K562 (cell line): ENCODE results near the gene USP13. TPM values are rescaled to one million over a fixed set of nuclear protein-coding genes. Genes with fewer than 3 reads are reported as not detected.

Source experiments
- ATAC-seq: fragments of 200-7000 bp; cut with Tn5 transposase; 3 replicates; pipeline ENCODE4 v1.9.1; 2020; ENCODE audit warnings: moderate library complexity
- BruUV-seq: library from RNA; stranded (reverse); fragments of 400-500 nt; replicated peaks from 2 replicates; lab custom pipeline; 2021; lab: Mats Ljungman, UMichigan
- CTCF ChIA-PET: fragments of 300-600 bp; formaldehyde crosslinking; extraction: SDS; loops from one replicate; lab custom pipeline; 2021; ENCODE audit warnings: low intra/inter-chr PET ratio; lab: Yijun Ruan, JAX
- POLR2A ChIA-PET: fragments of 300-600, 350-650 bp; sonication (Branson Sonifier 250); formaldehyde crosslinking; extraction: SDS; loops from one replicate; lab custom pipeline; 2021; ENCODE audit warnings: antibody characterized with exemption, inconsistent platforms; lab: Yijun Ruan, JAX
- DNase-seq, 4 experiments: peaks; one replicate each; pipeline versions ENCODE4 v3.0.0 to v3.0.0-alpha.2; 2011 to 2018; ENCODE audit warnings: low spot score in 3 of 4, mixed read lengths in 3 of 4; ENCODE audit errors: extremely low read depth in 1 of 4
- FAIRE-seq: peaks from 2 replicates; lab custom pipeline; 2011; peaks lifted over from hg19 to GRCh38; lab: Jason Lieb, UNC
- H2AFZ ChIP-seq: 2 replicates; pipeline ENCODE4 v1.6.0; 2011; ENCODE audit warnings: low read depth, low read length, control low read depth, inconsistent platforms
- H3K27ac ChIP-seq: fragments of 200-600 bp; 3 replicates; pipeline ENCODE4 v1.8.0; 2011; ENCODE audit warnings: low read depth, mild to moderate bottlenecking, control low read depth, inconsistent platforms, low read length, moderate library complexity, mixed read lengths; ENCODE audit errors: extremely low read depth
- H3K27me3 ChIP-seq, 2 experiments: fragments of 300-600 bp in 1 of 2; 2 replicates in 1 of 2; 3 replicates in 1 of 2; pipeline versions ENCODE4 v1.6.0 to v1.8.0; 2011; ENCODE audit warnings: inconsistent platforms in 2 of 2, low read length in 2 of 2, mild to moderate bottlenecking in 1 of 2, mixed read lengths in 1 of 2, moderate library complexity in 1 of 2; ENCODE audit not compliant: control insufficient read depth in 2 of 2, insufficient read depth in 2 of 2
- H3K36me3 ChIP-seq: fragments of 300-600 bp; 3 replicates; pipeline ENCODE4 v1.8.0; 2011; ENCODE audit warnings: mild to moderate bottlenecking, low read length, inconsistent platforms; ENCODE audit not compliant: control insufficient read depth, insufficient read depth
- H3K4me1 ChIP-seq, 2 experiments: fragments of 200-600 bp in 1 of 2; replicated peaks in 1 of 2; 2 replicates in 1 of 2; 3 replicates in 1 of 2; pipeline versions ENCODE4 v1.5.1 to v1.8.0; 2011; ENCODE audit warnings: inconsistent platforms in 2 of 2, low read length in 2 of 2, mild to moderate bottlenecking in 1 of 2, mixed read lengths in 1 of 2, moderate library complexity in 1 of 2; ENCODE audit not compliant: control insufficient read depth in 2 of 2, insufficient read depth in 2 of 2
- H3K4me2 ChIP-seq: 2 replicates; pipeline ENCODE4 v1.6.1; 2011; ENCODE audit warnings: low read length, control low read depth, inconsistent platforms, mixed read lengths; ENCODE audit not compliant: insufficient read depth
- H3K4me3 ChIP-seq: fragments of 200-600 bp; sonication (generic), shearing (Covaris generic); 2 replicates; pipeline ENCODE4 v1.5.1; 2016; ENCODE audit warnings: control low read depth, inconsistent platforms
- H3K79me2 ChIP-seq: fragments of 200-600 bp; 3 replicates; pipeline ENCODE4 v1.8.0; 2011; ENCODE audit warnings: low read length, inconsistent platforms; ENCODE audit not compliant: control insufficient read depth, insufficient read depth
- H3K9ac ChIP-seq, 2 experiments: 2 replicates each; pipeline versions ENCODE4 v1.6.0 to v1.6.1; 2011; ENCODE audit warnings: low read depth in 2 of 2, low read length in 2 of 2, control low read depth in 1 of 2, inconsistent platforms in 1 of 2, mild to moderate bottlenecking in 1 of 2, mixed read lengths in 1 of 2; ENCODE audit not compliant: insufficient read depth in 1 of 2
- H3K9me1 ChIP-seq: one replicate; pipeline ENCODE4 v1.6.0; 2011; ENCODE audit warnings: inconsistent platforms, mild to moderate bottlenecking, low read length, moderate library complexity; ENCODE audit not compliant: control insufficient read depth, insufficient read depth
- H3K9me3 ChIP-seq: replicated peaks from 2 replicates; pipeline ENCODE4 v1.5.1; 2011; ENCODE audit warnings: low read depth, low read length, inconsistent platforms; ENCODE audit not compliant: control insufficient read depth, insufficient read depth
- H4K20me1 ChIP-seq: replicated peaks from 2 replicates; pipeline ENCODE4 v1.6.1; 2011; ENCODE audit warnings: low read length, inconsistent platforms, mixed read lengths; ENCODE audit not compliant: control insufficient read depth, insufficient read depth
- CCAR2 ChIP-seq: fragments of 200-400 bp; formaldehyde crosslinking; IDR thresholded peaks from 2 replicates; pipeline ENCODE4 v1.6.1; 2017; ENCODE audit warnings: mild to moderate bottlenecking, low read depth, low read length
- CGGBP1 ChIP-seq: fragments of 250-450 bp; sonication (Bioruptor Pico); IDR thresholded peaks from 2 replicates; pipeline ENCODE4 v1.9.0; 2021; ENCODE audit warnings: mild to moderate bottlenecking
- EGR1 ChIP-seq: fragments of 450-650 bp; conservative IDR thresholded peaks from 2 replicates; pipeline ENCODE4 v1.6.1; 2017; ENCODE audit warnings: mild to moderate bottlenecking
- ELF2 ChIP-seq: fragments of 250-450 bp; sonication (Bioruptor Pico); IDR thresholded peaks from 2 replicates; pipeline ENCODE4 v1.5.0; 2021; ENCODE audit warnings: mild to moderate bottlenecking
- MXD1 ChIP-seq: fragments of 250-450 bp; sonication (Bioruptor Pico); IDR thresholded peaks from 2 replicates; pipeline ENCODE4 v1.8.0; 2021; ENCODE audit warnings: borderline replicate concordance, mild to moderate bottlenecking, moderate library complexity; ENCODE audit not compliant: poor library complexity, severe bottlenecking
- PCBP1 ChIP-seq: fragments of 200-400 bp; formaldehyde crosslinking; IDR thresholded peaks from 2 replicates; pipeline ENCODE4 v1.6.1; 2018; ENCODE audit warnings: mild to moderate bottlenecking, low read depth, low read length; ENCODE audit not compliant: poor library complexity, severe bottlenecking
- PML ChIP-seq: IDR thresholded peaks from 2 replicates; pipeline ENCODE4 v1.6.1; 2012; ENCODE audit warnings: low read length, inconsistent platforms
- STAG1 ChIP-seq: sonication (generic); formaldehyde crosslinking; IDR thresholded peaks from 2 replicates; pipeline ENCODE4 v1.5.0; 2020; ENCODE audit warnings: missing genetic modification reagents, borderline replicate concordance
- TOE1 ChIP-seq, 2 experiments: fragments of 450-650 bp in 1 of 2; sonication (generic) in 1 of 2; formaldehyde crosslinking in 1 of 2; IDR thresholded peaks; 2 replicates each; pipeline versions ENCODE4 v1.7.1 to v1.8.0; 2016 to 2022; ENCODE audit warnings: borderline replicate concordance in 2 of 2, mild to moderate bottlenecking in 2 of 2, antibody characterized with exemption in 1 of 2, inconsistent platforms in 1 of 2, low read depth in 1 of 2, missing genetic modification reagents in 1 of 2, moderate library complexity in 1 of 2
- ZBTB49 ChIP-seq: sonication (generic); formaldehyde crosslinking; IDR thresholded peaks from 2 replicates; pipeline ENCODE4 v1.8.0; 2022; ENCODE audit warnings: missing genetic modification reagents, mild to moderate bottlenecking, borderline replicate concordance
- ZNF165 ChIP-seq: fragments of 250-450 bp; sonication (Bioruptor Pico); IDR thresholded peaks from 2 replicates; pipeline ENCODE4 v1.4.0; 2020; ENCODE audit warnings: borderline replicate concordance
- ZNF24 ChIP-seq: fragments of 450-650 bp; IDR thresholded peaks from 2 replicates; pipeline ENCODE4 v1.6.1; 2016
- WGBS: fragments of 100-300 bp; shearing (Covaris generic); methylation state at CpG from one replicate; pipeline ENCODE4 v1.1.6; 2016; ENCODE audit warnings: low coverage, mixed read lengths; ENCODE audit not compliant: insufficient coverage; ENCODE audit errors: missing lambda C conversion rate; 5-methylcytosine and 5-hydroxymethylcytosine counted together
- in situ Hi-C: fragments of 300-500 bp; cut with MboI; formaldehyde crosslinking; loops from 4 replicates; pipeline ENCODE4 v1.15.0; 2018; ENCODE audit warnings: inconsistent platforms, mixed read lengths
- intact Hi-C: fragments of 100-400 bp; cut with micrococcal nuclease; formaldehyde crosslinking; loops from 2 replicates; pipeline ENCODE4 v1.14.2; 2022
- polyA plus RNA-seq, 8 experiments: library from polyadenylated mRNA; depleted of rRNA in 4 of 8; stranded (reverse) in 5 of 8; unstranded in 3 of 8; fragments of >200 nt; fragmentation: Nextera tagmentation in 2 of 8; fragmentation: Illumina TruSeq in 1 of 8; extraction: Ambion mirVana in 2 of 8; extraction: Trizol in 1 of 8; gene quantifications; 2 replicates each; pipeline versions ENCODE4 v1.2.1 to v1.2.3, GENCODE V29; 2011 to 2014; ENCODE audit warnings: inconsistent platforms in 1 of 8, missing spikeins in 1 of 8
- total RNA-seq, 7 experiments: library from RNA; depleted of rRNA in 6 of 7; stranded (reverse); fragments of >200 nt in 6 of 7; fragmentation: Illumina TruSeq in 2 of 7; extraction: Trizol in 2 of 7; gene quantifications; 2 replicates each; pipeline versions ENCODE4 v1.2.1 to v1.2.3, GENCODE V29; 2011 to 2021; ENCODE audit warnings: low replicate concordance in 1 of 7

Gene USP13
- total and polyA plus RNA-seq, 9 of the 15 experiments (the other 6 are each of a cell fraction or from before 2014, with no cell fraction given) = 0.11 to 2.3 (median 0.51) TPM

GRCh38 chr3:179723617-179724016 is 70.8 kb downstream of the USP13 start:
- no peak overlapping the region for H3K27ac ChIP-seq
- no peak for DNase-seq
- ChIA-PET POLR2A (no interaction called here), CTCF (no interaction called here)
- H2AFZ ChIP-seq = no peak overlapping the region
- H3K9me3 ChIP-seq = no peaks in the 10 kb centered on the region
- ATAC-seq = no peak
- H4K20me1 ChIP-seq = no peaks in the 10 kb centered on the region
- peaks cover 13 to 15% of the 10 kb centered on the region in 2 experiments for H3K27me3 ChIP-seq
- intact Hi-C loops (no loop called here), in situ Hi-C loops (no loop called here)
- no peaks in the 10 kb centered on the region for H3K4me1 ChIP-seq
- H3K4me3 ChIP-seq = no peak overlapping the region
- H3K9me1 ChIP-seq = no peaks in the 10 kb centered on the region
- H3K79me2 ChIP-seq = no peaks in the 10 kb centered on the region
- BruUV-seq = no TSS peak
- no peak overlapping the region for H3K4me2 ChIP-seq
- H3K9ac ChIP-seq = no peak overlapping the region
- FAIRE-seq = no peak
- no peak for TF ChIP-seq ZNF165 (CRISPR knock-in tag)
- no peak for TF ChIP-seq CGGBP1 (CRISPR knock-in tag)
- TF ChIP-seq, all 486 proteins: peak for 0
- H3K36me3 ChIP-seq = no peaks in the 10 kb centered on the region

GRCh38 chr3:179726075-179726699 is 73.3 kb downstream of the USP13 start:
- FAIRE-seq = no peak
- Histone ChIP-seq H3K4me2 (no peak overlapping the region), H3K36me3 (no peaks in the 10 kb centered on the region), H3K9me1 (no peaks in the 10 kb centered on the region), H3K9me3 (no peaks in the 10 kb centered on the region), H3K27me3 (peaks cover 5 to 7% of the 10 kb centered on the region in 2 experiments; a peak in 4 of 5 replicates), H3K4me1 (no peaks in the 10 kb centered on the region), H3K9ac (no peak overlapping the region), H2AFZ (no peak overlapping the region), H4K20me1 (no peaks in the 10 kb centered on the region), H3K4me3 (no peak overlapping the region), H3K27ac (no peak overlapping the region), H3K79me2 (no peaks in the 10 kb centered on the region)
- POLR2A ChIA-PET = interaction anchor here (0.6 kb wide), 1 partner anchor 14 kb away, joined by 3 read pairs; no protein-coding TSS in a partner anchor
- WGBS = 3% methylated on average over 5 of the region's 5 CpGs
- no peak for DNase-seq
- CTCF ChIA-PET = no interaction called here
- no TSS peak for BruUV-seq
- in situ Hi-C loops = no loop called here
- intact Hi-C loops = no loop called here
- no peak for ATAC-seq
- TF ChIP-seq STAG1 = no peak
- no peak for TF ChIP-seq TOE1 (IDR thresholded peaks at IDR 0.05; ENCODE audit: borderline replicate concordance)
- TF ChIP-seq TOE1 (CRISPR knock-in tag; IDR thresholded peaks at IDR 0.05; ENCODE audit: borderline replicate concordance, low read depth) = no peak
- no peak for TF ChIP-seq ELF2
- TF ChIP-seq PML = no peak
- no peak for TF ChIP-seq CCAR2
- no peak for TF ChIP-seq EGR1
- TF ChIP-seq MXD1 = no peak
- TF ChIP-seq ZNF24 = no peak
- no peak for TF ChIP-seq PCBP1
- no peak for TF ChIP-seq ZBTB49 (CRISPR knock-in tag)
